Measurements from ENCODE around the gene ZDHHC7. TPM values are rescaled to one million over a fixed set of nuclear protein-coding genes. Genes with fewer than 3 reads are reported as not detected.

ZDHHC7 gene
- total RNA-seq, 4 donors from 2014 or later: 45.9 to 65.5 (median 54.3) TPM

DNA sequence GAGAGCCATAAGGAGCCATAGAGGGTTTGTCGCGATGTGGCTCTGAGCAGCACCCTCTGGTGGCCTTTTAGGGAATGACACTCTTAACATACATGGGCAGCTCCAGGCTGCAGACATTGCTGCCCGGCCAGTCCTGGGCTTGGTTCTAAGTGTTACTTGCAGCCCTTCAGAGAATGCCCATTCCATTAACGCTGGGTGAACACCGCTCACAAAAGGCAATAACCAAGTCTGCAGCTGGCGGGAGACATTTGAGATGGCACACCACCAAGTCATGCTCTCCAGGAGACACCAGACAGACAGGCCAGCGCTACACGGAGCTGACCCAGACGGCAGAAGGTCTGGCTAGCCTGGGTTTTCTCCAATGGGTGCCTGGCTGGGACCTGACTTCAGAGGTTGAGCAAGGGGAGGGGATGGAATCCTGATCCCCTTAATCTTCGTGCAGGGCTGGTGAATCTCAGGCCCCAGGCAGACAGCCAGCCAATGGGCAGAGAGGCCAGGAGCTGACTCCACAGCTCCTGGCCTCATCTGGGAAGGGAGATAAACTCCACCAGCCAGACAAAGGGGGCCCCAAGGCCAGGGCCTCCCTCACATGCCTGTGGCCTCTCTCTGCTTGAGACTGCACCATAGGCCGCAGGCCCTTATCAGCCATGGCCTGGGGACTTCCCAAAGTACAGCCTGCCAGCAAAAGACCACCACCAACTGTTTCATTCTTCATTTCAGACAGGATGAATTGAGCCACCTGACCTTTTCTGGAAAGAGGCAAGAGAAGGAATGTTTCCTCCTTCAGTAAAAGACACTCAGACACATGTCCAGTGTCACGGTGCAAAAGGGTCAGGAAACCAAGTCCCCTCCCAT is 58.8 kb downstream of the ZDHHC7 start:
- TF ChIP-seq EP300 (IDR thresholded peaks at IDR 0.05) (no peak), POLR2AphosphoS5 (IDR thresholded peaks at IDR 0.05) (no peak), POLR2A (IDR thresholded peaks at IDR 0.05) (no peak)
- TF ChIP-seq, protein P1, sequence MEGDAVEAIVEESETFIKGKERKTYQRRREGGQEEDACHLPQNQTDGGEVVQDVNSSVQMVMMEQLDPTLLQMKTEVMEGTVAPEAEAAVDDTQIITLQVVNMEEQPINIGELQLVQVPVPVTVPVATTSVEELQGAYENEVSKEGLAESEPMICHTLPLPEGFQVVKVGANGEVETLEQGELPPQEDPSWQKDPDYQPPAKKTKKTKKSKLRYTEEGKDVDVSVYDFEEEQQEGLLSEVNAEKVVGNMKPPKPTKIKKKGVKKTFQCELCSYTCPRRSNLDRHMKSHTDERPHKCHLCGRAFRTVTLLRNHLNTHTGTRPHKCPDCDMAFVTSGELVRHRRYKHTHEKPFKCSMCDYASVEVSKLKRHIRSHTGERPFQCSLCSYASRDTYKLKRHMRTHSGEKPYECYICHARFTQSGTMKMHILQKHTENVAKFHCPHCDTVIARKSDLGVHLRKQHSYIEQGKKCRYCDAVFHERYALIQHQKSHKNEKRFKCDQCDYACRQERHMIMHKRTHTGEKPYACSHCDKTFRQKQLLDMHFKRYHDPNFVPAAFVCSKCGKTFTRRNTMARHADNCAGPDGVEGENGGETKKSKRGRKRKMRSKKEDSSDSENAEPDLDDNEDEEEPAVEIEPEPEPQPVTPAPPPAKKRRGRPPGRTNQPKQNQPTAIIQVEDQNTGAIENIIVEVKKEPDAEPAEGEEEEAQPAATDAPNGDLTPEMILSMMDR (IDR thresholded peaks at IDR 0.05): peak; percentile 88 to 90
- Histone ChIP-seq H3K4me1 (peaks cover 14% of the 10 kb centered on the region), H3K27ac (no peak overlapping the region), H3K4me3 (no peak overlapping the region), H3K36me3 (no peaks in the 10 kb centered on the region), H3K27me3 (no peaks in the 10 kb centered on the region), H3K9me3 (no peaks in the 10 kb centered on the region)
- 50% methylated on average over 12 of the region's 12 CpGs for WGBS
- DNase-seq (ENCODE audit: low spot score in 2 of 2): peak in 1 of 2 donors; percentile 83

DNA sequence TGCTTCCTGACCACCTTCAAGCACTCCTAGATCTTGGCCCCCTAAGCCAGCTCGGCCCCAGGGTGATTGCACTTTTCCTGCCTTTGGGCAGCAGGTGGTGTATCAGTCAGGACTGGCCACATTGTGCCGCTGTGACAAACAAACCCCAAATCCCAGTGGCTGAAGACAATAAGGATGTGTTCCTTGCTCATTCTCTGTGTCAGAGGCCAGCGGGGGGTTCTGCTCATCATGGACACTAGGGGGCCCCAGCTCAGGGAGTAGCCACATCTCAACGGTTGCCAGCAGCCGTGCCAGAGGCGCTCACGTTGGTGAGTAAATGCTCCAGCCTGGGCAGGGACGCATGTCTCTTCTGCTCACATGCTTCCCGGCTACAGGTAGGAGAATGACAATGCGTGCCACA is 60.4 kb downstream of the ZDHHC7 start:
- no peak for TF ChIP-seq EP300 (IDR thresholded peaks at IDR 0.05)
- TF ChIP-seq, protein P1 (IDR thresholded peaks at IDR 0.05): no peak
- TF ChIP-seq POLR2AphosphoS5 (IDR thresholded peaks at IDR 0.05): no peak
- TF ChIP-seq POLR2A (IDR thresholded peaks at IDR 0.05): no peak
- DNase-seq (ENCODE audit: low spot score in 2 of 2): no peak
- Histone ChIP-seq H3K9me3 (no peaks in the 10 kb centered on the region), H3K27ac (no peak overlapping the region), H3K27me3 (no peaks in the 10 kb centered on the region), H3K4me1 (peaks cover 19% of the 10 kb centered on the region), H3K4me3 (no peak overlapping the region), H3K36me3 (no peaks in the 10 kb centered on the region)
- 93% methylated on average over 2 of the region's 10 CpGs for WGBS

DNA sequence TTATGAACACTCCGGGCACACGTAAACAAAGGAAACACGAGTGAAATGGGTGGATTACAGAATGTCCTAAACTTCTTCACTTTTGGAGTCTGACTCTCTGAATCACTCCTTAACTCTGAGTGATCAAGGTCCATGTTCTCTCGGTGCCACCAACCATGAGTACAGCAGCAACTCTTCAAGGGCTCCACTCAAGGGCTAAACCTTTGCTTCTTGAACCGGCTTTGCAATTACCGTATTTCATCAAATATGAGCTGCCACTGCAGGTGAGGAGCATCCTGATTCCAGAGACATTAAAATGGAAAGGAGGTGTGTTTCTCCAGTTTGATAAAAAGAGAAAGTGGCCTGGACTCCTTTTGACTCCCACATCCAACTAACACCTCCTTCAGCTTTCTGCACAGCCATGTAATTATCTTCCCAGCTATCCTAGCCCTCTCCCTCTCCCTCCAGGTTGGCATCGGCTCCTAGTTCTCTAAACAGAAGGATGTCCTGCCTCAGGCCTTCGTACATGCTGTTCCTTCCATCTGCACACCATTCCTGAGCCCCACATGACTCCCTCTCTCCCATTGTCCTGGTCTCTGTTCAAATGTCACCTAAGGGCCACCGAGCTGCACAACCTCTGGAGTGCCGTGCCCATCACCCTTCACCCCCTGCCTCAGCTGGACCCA is 61.4 kb downstream of the ZDHHC7 start:
- Histone ChIP-seq H3K4me1 (peaks cover 19% of the 10 kb centered on the region), H3K27ac (no peak overlapping the region), H3K4me3 (no peak overlapping the region), H3K36me3 (no peaks in the 10 kb centered on the region), H3K27me3 (no peaks in the 10 kb centered on the region), H3K9me3 (no peaks in the 10 kb centered on the region)
- no peak for DNase-seq (ENCODE audit: low spot score in 2 of 2)
- 85% methylated on average over 10 of the region's 10 CpGs for WGBS
- TF ChIP-seq, protein P1 (IDR thresholded peaks at IDR 0.05): no peak
- TF ChIP-seq POLR2A (IDR thresholded peaks at IDR 0.05) (no peak), EP300 (IDR thresholded peaks at IDR 0.05) (no peak), POLR2AphosphoS5 (IDR thresholded peaks at IDR 0.05) (no peak)

DNA sequence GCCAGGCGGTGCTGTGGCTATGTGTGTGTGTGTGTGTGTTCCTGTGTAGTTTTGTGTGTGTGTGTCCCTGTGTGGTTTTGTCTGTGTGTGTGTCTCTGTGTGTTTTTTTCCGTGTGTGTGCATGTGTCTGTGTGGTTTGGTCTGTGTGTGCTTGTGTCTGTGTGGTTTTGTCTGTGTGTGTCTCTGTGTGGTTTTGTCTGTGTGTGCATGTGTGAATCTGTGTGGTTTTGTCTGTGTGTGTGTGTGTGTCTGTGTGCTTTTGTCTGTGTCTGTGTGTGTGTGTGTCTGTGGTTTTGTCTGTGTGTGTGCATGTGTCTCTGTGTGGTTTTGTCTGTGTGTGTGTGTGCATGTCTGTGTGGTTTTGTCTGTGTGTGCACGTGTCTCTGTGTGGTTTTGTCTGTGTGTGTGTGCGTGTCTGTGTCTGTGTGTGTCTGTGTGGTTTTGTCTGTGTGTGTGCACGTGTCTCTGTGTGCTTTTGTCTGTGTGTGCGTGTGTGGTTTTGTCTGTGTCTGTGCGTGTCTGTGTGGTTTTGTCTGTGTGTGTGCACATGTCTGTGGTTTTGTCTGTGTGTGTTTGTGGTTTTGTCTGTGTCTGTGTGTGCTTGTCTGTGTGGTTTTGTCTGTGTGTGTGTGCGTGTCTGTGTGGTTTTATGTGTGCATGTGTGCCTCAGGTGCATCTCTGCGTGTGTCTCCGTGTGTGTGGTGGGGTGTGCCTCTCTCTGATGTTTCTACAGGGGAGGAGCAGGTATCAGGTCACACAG is 62.3 kb downstream of the ZDHHC7 start:
- Histone ChIP-seq H3K27me3 (no peaks in the 10 kb centered on the region), H3K36me3 (no peaks in the 10 kb centered on the region), H3K4me1 (peaks cover 19% of the 10 kb centered on the region), H3K9me3 (no peaks in the 10 kb centered on the region), H3K27ac (no peak overlapping the region), H3K4me3 (no peak overlapping the region)
- WGBS: 67% methylated on average over 10 of the region's 10 CpGs
- no peak for DNase-seq (ENCODE audit: low spot score in 2 of 2)
- TF ChIP-seq, protein P1 (IDR thresholded peaks at IDR 0.05): no peak
- TF ChIP-seq POLR2AphosphoS5 (IDR thresholded peaks at IDR 0.05) (no peak), EP300 (IDR thresholded peaks at IDR 0.05) (no peak), POLR2A (IDR thresholded peaks at IDR 0.05) (no peak)

Data from suprapubic skin (tissue), 4 donors.